K562 (cell line): ENCODE results near the gene EFNA2. TPM values are rescaled to one million over a fixed set of nuclear protein-coding genes. Genes with fewer than 3 reads are reported as not detected.

ENCODE experiments used
- ATAC-seq: fragments of 200-7000 bp; cut with Tn5 transposase; 3 replicates; pipeline ENCODE4 v1.9.1; 2020; ENCODE audit warnings: moderate library complexity
- BruUV-seq: library from RNA; stranded (reverse); fragments of 400-500 nt; replicated peaks from 2 replicates; lab custom pipeline; 2021; lab: Mats Ljungman, UMichigan
- CTCF ChIA-PET: fragments of 300-600 bp; formaldehyde crosslinking; extraction: SDS; loops from one replicate; lab custom pipeline; 2021; ENCODE audit warnings: low intra/inter-chr PET ratio; lab: Yijun Ruan, JAX
- POLR2A ChIA-PET: fragments of 300-600, 350-650 bp; sonication (Branson Sonifier 250); formaldehyde crosslinking; extraction: SDS; loops from one replicate; lab custom pipeline; 2021; ENCODE audit warnings: antibody characterized with exemption, inconsistent platforms; lab: Yijun Ruan, JAX
- DNase-seq, 4 experiments: peaks; one replicate each; pipeline versions ENCODE4 v3.0.0 to v3.0.0-alpha.2; 2011 to 2018; ENCODE audit warnings: low spot score in 3 of 4, mixed read lengths in 3 of 4; ENCODE audit errors: extremely low read depth in 1 of 4
- FAIRE-seq: peaks from 2 replicates; lab custom pipeline; 2011; peaks lifted over from hg19 to GRCh38; lab: Jason Lieb, UNC
- H2AFZ ChIP-seq: 2 replicates; pipeline ENCODE4 v1.6.0; 2011; ENCODE audit warnings: low read depth, low read length, control low read depth, inconsistent platforms
- H3K27ac ChIP-seq: fragments of 200-600 bp; 3 replicates; pipeline ENCODE4 v1.8.0; 2011; ENCODE audit warnings: low read depth, mild to moderate bottlenecking, control low read depth, inconsistent platforms, low read length, moderate library complexity, mixed read lengths; ENCODE audit errors: extremely low read depth
- H3K27me3 ChIP-seq, 2 experiments: fragments of 300-600 bp in 1 of 2; 2 replicates in 1 of 2; 3 replicates in 1 of 2; pipeline versions ENCODE4 v1.6.0 to v1.8.0; 2011; ENCODE audit warnings: inconsistent platforms in 2 of 2, low read length in 2 of 2, mild to moderate bottlenecking in 1 of 2, mixed read lengths in 1 of 2, moderate library complexity in 1 of 2; ENCODE audit not compliant: control insufficient read depth in 2 of 2, insufficient read depth in 2 of 2
- H3K36me3 ChIP-seq: fragments of 300-600 bp; 3 replicates; pipeline ENCODE4 v1.8.0; 2011; ENCODE audit warnings: mild to moderate bottlenecking, low read length, inconsistent platforms; ENCODE audit not compliant: control insufficient read depth, insufficient read depth
- H3K4me1 ChIP-seq, 2 experiments: fragments of 200-600 bp in 1 of 2; replicated peaks in 1 of 2; 2 replicates in 1 of 2; 3 replicates in 1 of 2; pipeline versions ENCODE4 v1.5.1 to v1.8.0; 2011; ENCODE audit warnings: inconsistent platforms in 2 of 2, low read length in 2 of 2, mild to moderate bottlenecking in 1 of 2, mixed read lengths in 1 of 2, moderate library complexity in 1 of 2; ENCODE audit not compliant: control insufficient read depth in 2 of 2, insufficient read depth in 2 of 2
- H3K4me2 ChIP-seq: 2 replicates; pipeline ENCODE4 v1.6.1; 2011; ENCODE audit warnings: low read length, control low read depth, inconsistent platforms, mixed read lengths; ENCODE audit not compliant: insufficient read depth
- H3K4me3 ChIP-seq: fragments of 200-600 bp; sonication (generic), shearing (Covaris generic); 2 replicates; pipeline ENCODE4 v1.5.1; 2016; ENCODE audit warnings: control low read depth, inconsistent platforms
- H3K79me2 ChIP-seq: fragments of 200-600 bp; 3 replicates; pipeline ENCODE4 v1.8.0; 2011; ENCODE audit warnings: low read length, inconsistent platforms; ENCODE audit not compliant: control insufficient read depth, insufficient read depth
- H3K9ac ChIP-seq, 2 experiments: 2 replicates each; pipeline versions ENCODE4 v1.6.0 to v1.6.1; 2011; ENCODE audit warnings: low read depth in 2 of 2, low read length in 2 of 2, control low read depth in 1 of 2, inconsistent platforms in 1 of 2, mild to moderate bottlenecking in 1 of 2, mixed read lengths in 1 of 2; ENCODE audit not compliant: insufficient read depth in 1 of 2
- H3K9me1 ChIP-seq: one replicate; pipeline ENCODE4 v1.6.0; 2011; ENCODE audit warnings: inconsistent platforms, mild to moderate bottlenecking, low read length, moderate library complexity; ENCODE audit not compliant: control insufficient read depth, insufficient read depth
- H3K9me3 ChIP-seq: replicated peaks from 2 replicates; pipeline ENCODE4 v1.5.1; 2011; ENCODE audit warnings: low read depth, low read length, inconsistent platforms; ENCODE audit not compliant: control insufficient read depth, insufficient read depth
- H4K20me1 ChIP-seq: replicated peaks from 2 replicates; pipeline ENCODE4 v1.6.1; 2011; ENCODE audit warnings: low read length, inconsistent platforms, mixed read lengths; ENCODE audit not compliant: control insufficient read depth, insufficient read depth
- BRD9 ChIP-seq: fragments of 450-650 bp; IDR thresholded peaks from 2 replicates; pipeline ENCODE4 v1.6.1; 2018; ENCODE audit warnings: low read depth; ENCODE audit not compliant: partially characterized antibody
- CBX1 ChIP-seq: sonication (generic); IDR thresholded peaks from 2 replicates; pipeline ENCODE4 v1.6.1; 2016; ENCODE audit warnings: antibody characterized with exemption, low read depth, mild to moderate bottlenecking
- CCNT2 ChIP-seq: IDR thresholded peaks from 2 replicates; pipeline ENCODE4 v1.6.1; 2011; ENCODE audit warnings: borderline replicate concordance, low read depth, mild to moderate bottlenecking, moderate library complexity, mixed read lengths, low read length; ENCODE audit not compliant: insufficient read length; ENCODE audit errors: extremely low read depth
- CXXC5 ChIP-seq: fragments of 250-450 bp; sonication (Bioruptor Pico); IDR thresholded peaks from 2 replicates; pipeline ENCODE4 v1.8.0; 2022; ENCODE audit warnings: inconsistent platforms, mild to moderate bottlenecking, moderate library complexity
- ESRRA ChIP-seq: fragments of 450-650 bp; IDR thresholded peaks from 2 replicates; pipeline ENCODE4 v1.6.1; 2014; ENCODE audit warnings: low read depth, mild to moderate bottlenecking, moderate library complexity, borderline replicate concordance
- GTF2F1 ChIP-seq: IDR thresholded peaks from 2 replicates; pipeline ENCODE4 v1.6.1; 2011; ENCODE audit warnings: low read depth, low read length, improper control_type of control experiment
- HCFC1 ChIP-seq: IDR thresholded peaks from 2 replicates; pipeline ENCODE4 v1.6.1; 2012; ENCODE audit warnings: low read depth, low read length, improper control_type of control experiment
- HMGN3 ChIP-seq: IDR thresholded peaks from 2 replicates; pipeline ENCODE4 v1.6.1; 2011; ENCODE audit warnings: borderline replicate concordance, low read depth, mild to moderate bottlenecking, mixed read lengths, low read length; ENCODE audit not compliant: insufficient read length; ENCODE audit errors: extremely low read depth
- NR2C2 ChIP-seq, 2 experiments: fragments of 200-800 bp in 1 of 2; sonication (Bioruptor generic) in 1 of 2; sonication (generic) in 1 of 2; formaldehyde crosslinking in 1 of 2; IDR thresholded peaks; 2 replicates each; pipeline versions ENCODE4 v1.6.1 to v1.8.0; 2016 to 2022; ENCODE audit warnings: mild to moderate bottlenecking in 1 of 2, missing compliant biosample characterization in 1 of 2, missing genetic modification characterization in 1 of 2, missing genetic modification reagents in 1 of 2
- POLR2A ChIP-seq: fragments of 450-650 bp; conservative IDR thresholded peaks from 2 replicates; pipeline ENCODE4 v1.6.1; 2016
- POLR2G ChIP-seq: fragments of 200-400 bp; formaldehyde crosslinking; IDR thresholded peaks from 2 replicates; pipeline ENCODE4 v1.6.1; 2017; ENCODE audit warnings: low read depth, mild to moderate bottlenecking, antibody characterized with exemption, low read length, moderate library complexity
- POLR3A ChIP-seq: IDR thresholded peaks from 2 replicates; pipeline ENCODE4 v1.6.1; 2011; ENCODE audit warnings: borderline replicate concordance, mild to moderate bottlenecking, moderate library complexity; ENCODE audit not compliant: insufficient read length, insufficient read depth; ENCODE audit errors: extremely low read depth
- SIN3A ChIP-seq, 2 experiments: fragments of 150-350 bp in 1 of 2; IDR thresholded peaks; 2 replicates each; pipeline ENCODE4 v1.6.1; 2011 to 2016; ENCODE audit warnings: borderline replicate concordance in 2 of 2, low read depth in 2 of 2, low read length in 2 of 2, mild to moderate bottlenecking in 2 of 2, moderate library complexity in 2 of 2; ENCODE audit not compliant: control insufficient read depth in 1 of 2
- SREBF2 ChIP-seq: sonication (generic); formaldehyde crosslinking; IDR thresholded peaks from 2 replicates; pipeline ENCODE4 v1.4.0; 2020; ENCODE audit warnings: mild to moderate bottlenecking, missing genetic modification reagents
- TFAP4 ChIP-seq: sonication (generic); formaldehyde crosslinking; IDR thresholded peaks from 2 replicates; pipeline ENCODE4 v1.8.0; 2022; ENCODE audit warnings: missing genetic modification reagents, mild to moderate bottlenecking, moderate library complexity, borderline replicate concordance
- ZC3H4 ChIP-seq: sonication (generic); formaldehyde crosslinking; IDR thresholded peaks from 2 replicates; pipeline ENCODE4 v1.9.0; 2021; ENCODE audit warnings: missing genetic modification reagents, borderline replicate concordance
- ZKSCAN1 ChIP-seq: fragments of 150-350 bp; IDR thresholded peaks from 2 replicates; pipeline ENCODE4 v1.6.1; 2016; ENCODE audit warnings: low read depth, low read length
- ZNF282 ChIP-seq: sonication (generic); formaldehyde crosslinking; IDR thresholded peaks from 2 replicates; pipeline ENCODE4 v1.8.1; 2023; ENCODE audit warnings: missing genetic modification reagents
- ZNF3 ChIP-seq: fragments of 250-450 bp; sonication (Bioruptor Pico); IDR thresholded peaks from 2 replicates; pipeline ENCODE4 v1.5.0; 2021; ENCODE audit warnings: mild to moderate bottlenecking, moderate library complexity
- ZSCAN32 ChIP-seq: fragments of 450-650 bp; formaldehyde crosslinking; IDR thresholded peaks from 2 replicates; pipeline ENCODE4 v1.4.0; 2020; ENCODE audit warnings: mild to moderate bottlenecking, moderate library complexity
- WGBS: fragments of 100-300 bp; shearing (Covaris generic); methylation state at CpG from one replicate; pipeline ENCODE4 v1.1.6; 2016; ENCODE audit warnings: low coverage, mixed read lengths; ENCODE audit not compliant: insufficient coverage; ENCODE audit errors: missing lambda C conversion rate; 5-methylcytosine and 5-hydroxymethylcytosine counted together
- in situ Hi-C: fragments of 300-500 bp; cut with MboI; formaldehyde crosslinking; loops from 4 replicates; pipeline ENCODE4 v1.15.0; 2018; ENCODE audit warnings: inconsistent platforms, mixed read lengths
- intact Hi-C: fragments of 100-400 bp; cut with micrococcal nuclease; formaldehyde crosslinking; loops from 2 replicates; pipeline ENCODE4 v1.14.2; 2022
- polyA plus RNA-seq, 8 experiments: library from polyadenylated mRNA; depleted of rRNA in 4 of 8; stranded (reverse) in 5 of 8; unstranded in 3 of 8; fragments of >200 nt; fragmentation: Nextera tagmentation in 2 of 8; fragmentation: Illumina TruSeq in 1 of 8; extraction: Ambion mirVana in 2 of 8; extraction: Trizol in 1 of 8; gene quantifications; 2 replicates each; pipeline versions ENCODE4 v1.2.1 to v1.2.3, GENCODE V29; 2011 to 2014; ENCODE audit warnings: inconsistent platforms in 1 of 8, missing spikeins in 1 of 8
- total RNA-seq, 7 experiments: library from RNA; depleted of rRNA in 6 of 7; stranded (reverse); fragments of >200 nt in 6 of 7; fragmentation: Illumina TruSeq in 2 of 7; extraction: Trizol in 2 of 7; gene quantifications; 2 replicates each; pipeline versions ENCODE4 v1.2.1 to v1.2.3, GENCODE V29; 2011 to 2021; ENCODE audit warnings: low replicate concordance in 1 of 7

The EFNA2 gene
- total and polyA plus RNA-seq, 9 of the 15 experiments (the other 6 are each of a cell fraction or from before 2014, with no cell fraction given), result 0.11 to 0.44 (median 0.15) TPM; not detected in 6

DNA sequence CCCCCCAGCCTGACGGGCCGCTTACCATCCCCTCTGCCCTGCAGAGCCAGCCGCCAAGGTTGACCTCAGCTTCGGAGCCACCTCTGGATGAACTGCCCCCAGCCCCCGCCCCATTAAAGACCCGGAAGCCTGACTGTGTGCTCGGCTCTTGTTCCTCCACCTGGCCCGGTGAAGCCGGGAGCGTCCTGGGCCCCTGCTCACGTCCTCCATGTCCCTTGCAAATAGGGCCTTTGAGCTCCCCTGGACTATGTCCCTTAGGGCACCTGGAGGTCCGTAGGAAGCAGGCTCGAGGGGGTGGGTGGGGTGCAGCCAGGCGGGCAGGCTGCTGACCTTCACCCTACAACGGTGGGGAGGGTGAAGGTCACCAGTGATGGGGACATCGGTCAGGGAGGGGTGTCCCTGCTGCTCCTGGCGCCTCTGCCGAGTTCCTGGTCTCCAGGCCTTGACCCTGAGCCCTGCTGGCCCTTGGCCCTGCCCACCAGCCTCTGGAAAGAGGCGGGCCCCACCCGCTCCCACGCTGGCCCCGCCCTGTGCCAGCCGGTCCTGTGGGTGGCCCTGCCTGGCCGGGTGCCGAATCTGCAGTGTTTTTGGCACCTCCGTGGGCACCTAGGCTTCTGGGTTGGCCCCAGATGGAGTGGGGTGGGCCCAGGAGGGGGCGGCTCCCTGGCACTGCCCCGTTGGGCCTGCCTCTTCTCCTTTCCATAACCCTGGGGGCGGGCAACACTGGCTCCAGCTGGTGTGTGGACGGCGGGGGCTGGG is 40.8 kb upstream of the EFNA2 start:
- in situ Hi-C loops, result loop anchor here (5.0 to 25.0 kb wide), 2 partner anchors 323 to 483 kb away; partner anchors contain the start of gene MISP
- Histone ChIP-seq H4K20me1 (0 out of 2 replicates have a peak, but pooled peaks cover 5% of the 10 kb centered on the region), H3K27ac (peak overlapping the region; percentile 69), H2AFZ (no peak overlapping the region), H3K9me1 (peaks cover 4% of the 10 kb centered on the region), H3K9me3 (no peaks in the 10 kb centered on the region), H3K9ac (peak overlapping the region; percentile 50 to 98; a peak in 3 of 4 replicates), H3K4me1 (peaks cover 49 to 95% of the 10 kb centered on the region in 2 experiments), H3K79me2 (peaks cover 46% of the 10 kb centered on the region), H3K36me3 (peaks cover 42% of the 10 kb centered on the region; the same call in 2 of the 3 replicates), H3K4me3 (peak overlapping the region; percentile 21; the same call in 1 of the 2 replicates), H3K27me3 (no peaks in the 10 kb centered on the region), H3K4me2 (peak overlapping the region; percentile 96)
- intact Hi-C loops, result loop anchor here (1.0 to 5.0 kb wide), 2 partner anchors 21 to 383 kb away; no protein-coding TSS in a partner anchor
- ChIA-PET CTCF (interaction anchor here (0.6 to 4.5 kb wide), 2 partner anchors 22 to 127 kb away, joined by 3 to 51 read pairs; no protein-coding TSS in a partner anchor), POLR2A (interaction anchor here (0.8 to 5.6 kb wide), 10 partner anchors 8 to 254 kb away, joined by 3 to 90 read pairs (median 4); partner anchors contain the start of genes CIRBP and NDUFS7)
- WGBS, result 46% methylated on average over 27 of the region's 31 CpGs
- BruUV-seq, result no TSS peak
- FAIRE-seq (no peak), ATAC-seq (no peak), DNase-seq (no peak)
- TF ChIP-seq POLR2A (peak; percentile 41; the same call in 1 of the 2 replicates), ESRRA (peak; percentile 61; the same call in 1 of the 2 replicates), POLR3A (no peak), ZC3H4 (CRISPR knock-in tag) (no peak), BRD9 (peak; percentile 7), SIN3A (IDR thresholded peaks at IDR 0.05; ENCODE audit: borderline replicate concordance in 2 of 2, control insufficient read depth in 1 of 2, low read depth in 2 of 2, low read length in 2 of 2) (0 out of 4 replicates have a peak, but pooled peaks of 1 of the 2 experiments have one; percentile 1), ZNF282 (0 out of 2 replicates have a peak, but pooled peaks have one; percentile 45), HCFC1 (peak; percentile 3; the same call in 1 of the 2 replicates), GTF2F1 (0 out of 2 replicates have a peak, but pooled peaks have one; percentile 11), TFAP4 (CRISPR knock-in tag) (peak; percentile 11; the same call in 1 of the 2 replicates), CBX1 (no peak), CCNT2 (peak; percentile 7), HMGN3 (peak; percentile 9), ZKSCAN1 (peak; percentile 90), POLR2G (peak; percentile 45), ZNF3 (no peak), SREBF2 (CRISPR knock-in tag) (no peak), CXXC5 (no peak), ZSCAN32 (CRISPR knock-in tag) (0 out of 2 replicates have a peak, but pooled peaks have one; percentile 6), NR2C2 (CRISPR knock-in tag; IDR thresholded peaks at IDR 0.05) (no peak), NR2C2 (tag; IDR thresholded peaks at IDR 0.05) (peak; percentile 44; the same call in 1 of the 2 replicates)
